Neural progenitor cell (in vitro differentiated cells): ENCODE results near the gene FAM234A. TPM values are rescaled to one million over a fixed set of nuclear protein-coding genes. Genes with fewer than 3 reads are reported as not detected.
"Not testable (repeated sequence)": the region's sequence is repeated elsewhere in the genome, so short reads cannot be mapped to it uniquely, and the experiment has no call there.

ENCODE experiments used
- DNase-seq: peaks from one replicate; pipeline ENCODE4 v3.0.0-alpha.2; 2016; ENCODE audit warnings: low spot score
- H2AFZ ChIP-seq: fragments of 200-600 bp; sonication (generic); replicated peaks from 2 replicates; pipeline ENCODE4 v1.6.1; 2016; ENCODE audit warnings: antibody characterized with exemption
- H3F3A ChIP-seq: fragments of 200-600 bp; sonication (generic); 2 replicates; pipeline ENCODE4 v1.6.1; 2016; ENCODE audit warnings: antibody characterized with exemption, low read depth
- H3K27ac ChIP-seq: fragments of 200-600 bp; sonication (generic); 2 replicates; pipeline ENCODE4 v1.5.1; 2016; ENCODE audit warnings: mild to moderate bottlenecking
- H3K27me3 ChIP-seq: fragments of 200-600 bp; sonication (generic); 2 replicates; pipeline ENCODE4 v1.6.1; 2016; ENCODE audit warnings: mild to moderate bottlenecking, moderate library complexity
- H3K36me3 ChIP-seq: fragments of 200-600 bp; sonication (generic); 2 replicates; pipeline ENCODE4 v1.5.1; 2016
- H3K4me1 ChIP-seq: fragments of 200-600 bp; sonication (generic); 2 replicates; pipeline ENCODE4 v1.6.1; 2016; ENCODE audit warnings: mixed run types
- H3K4me2 ChIP-seq: fragments of 200-600 bp; sonication (generic); 2 replicates; pipeline ENCODE4 v1.6.1; 2016
- H3K4me3 ChIP-seq: fragments of 200-600 bp; sonication (generic); 2 replicates; pipeline ENCODE4 v1.5.1; 2016
- H3K79me2 ChIP-seq: fragments of 200-600 bp; sonication (generic); 2 replicates; pipeline ENCODE4 v1.6.1; 2016; ENCODE audit warnings: low read depth
- H3K9ac ChIP-seq: fragments of 200-600 bp; sonication (generic); 2 replicates; pipeline ENCODE4 v1.6.1; 2016
- H3K9me3 ChIP-seq: fragments of 200-600 bp; sonication (generic); 2 replicates; pipeline ENCODE4 v1.5.1; 2016; ENCODE audit warnings: low read depth
- H4K20me1 ChIP-seq: fragments of 200-600 bp; sonication (generic); 2 replicates; pipeline ENCODE4 v1.6.1; 2016; ENCODE audit warnings: low read depth
- H3K27ac Mint-ChIP-seq: 3 replicates; pipeline ENCODE4 v1.8.0; 2021; ENCODE audit warnings: mixed read lengths
- H3K27me3 Mint-ChIP-seq: 2 replicates; pipeline ENCODE4 v1.8.0; 2022; ENCODE audit warnings: low read depth, mild to moderate bottlenecking, inconsistent platforms, moderate library complexity, mixed read lengths; ENCODE audit not compliant: insufficient read depth
- H3K36me3 Mint-ChIP-seq: 3 replicates; pipeline ENCODE4 v1.8.0; 2021; ENCODE audit warnings: mixed read lengths
- H3K4me1 Mint-ChIP-seq: 3 replicates; pipeline ENCODE4 v1.8.0; 2021; ENCODE audit warnings: mixed read lengths
- H3K4me3 Mint-ChIP-seq: 3 replicates; pipeline ENCODE4 v1.8.0; 2021; ENCODE audit warnings: mild to moderate bottlenecking, moderate library complexity, mixed read lengths
- H3K9me3 Mint-ChIP-seq: 3 replicates; pipeline ENCODE4 v1.8.0; 2020; ENCODE audit warnings: mixed read lengths
- CTCF ChIP-seq: fragments of 200-600 bp; sonication (generic); IDR thresholded peaks from 2 replicates; pipeline ENCODE4 v1.5.1; 2017; ENCODE audit warnings: antibody characterized with exemption, mild to moderate bottlenecking
- EZH2 ChIP-seq: fragments of 200-600 bp; sonication (generic); IDR thresholded peaks from 2 replicates; pipeline ENCODE4 v1.6.1; 2017; ENCODE audit warnings: antibody characterized with exemption, mild to moderate bottlenecking, moderate library complexity
- EZH2phosphoT487 ChIP-seq: fragments of 200-600 bp; sonication (generic); IDR thresholded peaks from 2 replicates; pipeline ENCODE4 v1.6.1; 2017; ENCODE audit warnings: antibody characterized with exemption
- total RNA-seq: library from RNA; depleted of rRNA; stranded (reverse); fragments of >200 nt; gene quantifications from 2 replicates; pipeline ENCODE4 v1.2.3, GENCODE V29; 2015; ENCODE audit warnings: low replicate concordance

The FAM234A gene
- total RNA-seq, 1 donor from 2014 or later: 115 TPM

GRCh38 chr16:265711-266110, 31.1 kb downstream of the FAM234A start:
- Histone ChIP-seq H3K4me3 (no peak overlapping the region), H4K20me1 (no peaks in the 10 kb centered on the region), H3K27ac (no peak overlapping the region), H3K79me2 (no peaks in the 10 kb centered on the region), H3K27me3 (no peaks in the 10 kb centered on the region), H3F3A (peaks cover 19% of the 10 kb centered on the region), H3K9me3 (no peaks in the 10 kb centered on the region), H3K4me1 (no peaks in the 10 kb centered on the region), H3K9ac (no peak overlapping the region), H3K36me3 (no peaks in the 10 kb centered on the region), H3K4me2 (no peak overlapping the region), H2AFZ (no peak overlapping the region)
- peaks cover 7% of the 10 kb centered on the region for H3K4me1 Mint-ChIP-seq
- DNase-seq: no peak
- peaks cover 7% of the 10 kb centered on the region for H3K36me3 Mint-ChIP-seq
- no peaks in the 10 kb centered on the region for H3K9me3 Mint-ChIP-seq
- H3K27me3 Mint-ChIP-seq: peaks cover 5% of the 10 kb centered on the region
- H3K27ac Mint-ChIP-seq: no peak overlapping the region
- no peak overlapping the region for H3K4me3 Mint-ChIP-seq
- TF ChIP-seq EZH2phosphoT487 (no peak), CTCF (no peak), EZH2 (no peak)

- Histone ChIP-seq H3K27ac (no peak overlapping the region), H4K20me1 (no peaks in the 10 kb centered on the region), H3K36me3 (no peaks in the 10 kb centered on the region), H3K9ac (no peak overlapping the region), H2AFZ (no peak overlapping the region), H3K4me1 (no peaks in the 10 kb centered on the region), H3K9me3 (no peaks in the 10 kb centered on the region), H3F3A (peaks cover 19% of the 10 kb centered on the region), H3K27me3 (no peaks in the 10 kb centered on the region), H3K4me2 (no peak overlapping the region), H3K4me3 (no peak overlapping the region), H3K79me2 (no peaks in the 10 kb centered on the region)
- H3K4me3 Mint-ChIP-seq: no peak overlapping the region
- H3K4me1 Mint-ChIP-seq: peaks cover 7% of the 10 kb centered on the region
- H3K27me3 Mint-ChIP-seq: peaks cover 5% of the 10 kb centered on the region
- DNase-seq: no peak
- peaks cover 5% of the 10 kb centered on the region for H3K36me3 Mint-ChIP-seq
- TF ChIP-seq CTCF (no peak), EZH2phosphoT487 (no peak), EZH2 (no peak)
- H3K9me3 Mint-ChIP-seq: no peaks in the 10 kb centered on the region
- H3K27ac Mint-ChIP-seq: no peak overlapping the region
Measured at GRCh38 chr16:266258-267164, 31.9 kb downstream of the FAM234A start.

DNA sequence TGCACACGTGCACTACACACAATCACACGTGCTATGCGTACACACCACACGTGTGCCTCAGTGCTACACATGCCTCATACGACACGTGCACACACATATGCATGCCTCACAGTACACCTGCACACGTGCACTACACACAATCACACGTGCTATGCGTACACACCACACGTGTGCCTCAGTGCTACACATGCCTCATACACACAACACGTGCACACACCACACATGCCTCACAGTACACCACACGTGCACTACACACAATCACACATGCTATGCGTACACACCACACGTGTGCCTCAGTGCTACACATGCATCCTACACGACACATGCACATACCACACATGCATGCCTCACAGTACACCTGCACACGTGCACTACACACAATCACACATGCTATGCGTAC, 32.9 kb downstream of the FAM234A start:
- not testable (repeated sequence) for H3K79me2 ChIP-seq, H3K9me3 Mint-ChIP-seq, H2AFZ ChIP-seq, H3K9ac ChIP-seq, H3K36me3 ChIP-seq, H3K27me3 ChIP-seq, H3K4me3 ChIP-seq, H3K4me2 ChIP-seq, H3K4me1 ChIP-seq, H3K9me3 ChIP-seq, H3K27ac ChIP-seq, H3K4me1 Mint-ChIP-seq, H4K20me1 ChIP-seq, DNase-seq, H3K27me3 Mint-ChIP-seq, H3K36me3 Mint-ChIP-seq
- Mint-ChIP-seq H3K27ac (peak overlapping the region; percentile 54), H3K4me3 (peak overlapping the region; percentile 20)
- H3F3A ChIP-seq: peaks cover 19% of the 10 kb centered on the region
